Activated naive CD4-positive, alpha-beta T cell treated with anti-CD3 and anti-CD28 coated beads, Interleukin-2, amount 50 U/mL, for 72 hours (primary cell): ENCODE results near the gene SRGAP1. TPM values are rescaled to one million over a fixed set of nuclear protein-coding genes. Genes with fewer than 3 reads are reported as not detected.

ENCODE experiments used
- ATAC-seq, 2 donors: fragments of 150-1000 bp; cut with Tn5 transposase; 2 replicates each; pipeline ENCODE4 v1.10.0; 2021; ENCODE audit warnings: mild to moderate bottlenecking in 2 of 2, moderate library complexity in 2 of 2
- DNase-seq, 2 donors: peaks; one replicate each; pipeline ENCODE4 v3.0.0; 2021 to 2022; ENCODE audit warnings: low spot score in 2 of 2
- H3K27ac Mint-ChIP-seq, 2 donors: one replicate each; pipeline ENCODE4 v1.8.0; 2022; ENCODE audit warnings: mild to moderate bottlenecking in 2 of 2, mixed read lengths in 2 of 2
- H3K36me3 Mint-ChIP-seq, 2 donors: one replicate each; pipeline ENCODE4 v1.8.0; 2022; ENCODE audit warnings: mixed read lengths in 2 of 2
- H3K9me3 Mint-ChIP-seq, 2 donors: one replicate each; pipeline ENCODE4 v1.8.0; 2022; ENCODE audit warnings: mixed read lengths in 2 of 2
- total RNA-seq, 2 donors: library from RNA; stranded (reverse); gene quantifications; one replicate each; pipeline ENCODE4 v1.2.3, GENCODE V29; 2022

The SRGAP1 gene
- total RNA-seq, 2 donors from 2014 or later = 0.25 TPM; not detected in 1

DNA sequence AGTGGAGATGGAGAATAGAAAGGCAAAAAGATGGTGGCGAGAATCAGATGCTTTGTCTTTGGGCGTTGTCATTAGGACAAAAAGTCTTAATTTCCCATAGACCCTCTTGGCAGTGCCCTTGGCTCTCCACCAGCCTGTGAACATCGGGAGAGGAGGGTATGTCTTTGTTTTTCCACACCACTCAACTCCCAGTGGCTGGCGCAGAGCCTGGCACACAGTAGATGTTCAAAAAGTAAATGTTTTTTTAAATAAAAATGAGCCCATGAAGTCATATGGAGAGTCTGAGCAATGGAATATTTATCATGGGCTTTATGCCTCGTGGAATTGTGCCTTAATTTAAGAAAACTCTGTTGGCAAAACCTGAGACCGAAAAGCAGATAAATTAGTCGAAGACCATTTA, 90.4 kb downstream of the SRGAP1 start:
- Mint-ChIP-seq H3K9me3 (no peaks in the 10 kb centered on the region), H3K27ac (no peak overlapping the region), H3K36me3 (no peaks in the 10 kb centered on the region)
- DNase-seq (no peak), ATAC-seq (no peak)

DNA sequence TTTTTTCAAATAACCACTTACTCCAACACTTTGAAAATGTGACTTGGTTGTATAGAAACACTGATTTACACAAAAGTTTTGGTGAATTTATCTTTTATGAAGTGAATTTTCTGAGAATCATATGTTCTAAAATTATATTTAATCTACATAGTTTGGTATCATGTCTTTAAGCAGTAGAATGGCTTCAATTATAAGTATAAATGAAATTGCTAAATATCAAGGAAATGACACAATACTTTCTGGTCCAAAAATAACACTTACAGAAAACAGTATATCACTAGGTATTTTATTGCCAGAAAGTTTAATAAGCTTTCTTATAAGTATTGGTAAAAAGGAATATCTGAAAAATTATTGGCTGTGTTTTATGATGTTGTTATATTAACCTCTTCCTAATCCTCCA, 90.9 kb downstream of the SRGAP1 start:
- no peak overlapping the region for H3K27ac Mint-ChIP-seq
- no peaks in the 10 kb centered on the region for H3K36me3 Mint-ChIP-seq
- ATAC-seq (no peak), DNase-seq (no peak)
- no peaks in the 10 kb centered on the region for H3K9me3 Mint-ChIP-seq

- Mint-ChIP-seq H3K9me3 (no peaks in the 10 kb centered on the region), H3K36me3 (no peaks in the 10 kb centered on the region), H3K27ac (no peak overlapping the region)
- ATAC-seq = no peak
- DNase-seq = no peak
Measured at GRCh38 chr12:63937378-63938316, 93.1 kb downstream of the SRGAP1 start.

GRCh38 chr12:63940310-63941005, 96.0 kb downstream of the SRGAP1 start:
- ATAC-seq = no peak

GRCh38 chr12:63941166-63941800, 96.8 kb downstream of the SRGAP1 start:
- H3K36me3 Mint-ChIP-seq = no peaks in the 10 kb centered on the region
- H3K9me3 Mint-ChIP-seq = no peaks in the 10 kb centered on the region
- ATAC-seq (no peak), DNase-seq (no peak)
- H3K27ac Mint-ChIP-seq = no peak overlapping the region

More at GRCh38 chr12:63940310-63941005, 96.0 kb downstream of the SRGAP1 start:
- H3K9me3 Mint-ChIP-seq = no peaks in the 10 kb centered on the region
- no peaks in the 10 kb centered on the region for H3K36me3 Mint-ChIP-seq
- no peak for DNase-seq
- H3K27ac Mint-ChIP-seq = no peak overlapping the region

GRCh38 chr12:63941879-63942278, 97.4 kb downstream of the SRGAP1 start:
- Mint-ChIP-seq H3K27ac (no peak overlapping the region), H3K9me3 (no peaks in the 10 kb centered on the region), H3K36me3 (no peaks in the 10 kb centered on the region)
- ATAC-seq (no peak), DNase-seq (no peak)

DNA sequence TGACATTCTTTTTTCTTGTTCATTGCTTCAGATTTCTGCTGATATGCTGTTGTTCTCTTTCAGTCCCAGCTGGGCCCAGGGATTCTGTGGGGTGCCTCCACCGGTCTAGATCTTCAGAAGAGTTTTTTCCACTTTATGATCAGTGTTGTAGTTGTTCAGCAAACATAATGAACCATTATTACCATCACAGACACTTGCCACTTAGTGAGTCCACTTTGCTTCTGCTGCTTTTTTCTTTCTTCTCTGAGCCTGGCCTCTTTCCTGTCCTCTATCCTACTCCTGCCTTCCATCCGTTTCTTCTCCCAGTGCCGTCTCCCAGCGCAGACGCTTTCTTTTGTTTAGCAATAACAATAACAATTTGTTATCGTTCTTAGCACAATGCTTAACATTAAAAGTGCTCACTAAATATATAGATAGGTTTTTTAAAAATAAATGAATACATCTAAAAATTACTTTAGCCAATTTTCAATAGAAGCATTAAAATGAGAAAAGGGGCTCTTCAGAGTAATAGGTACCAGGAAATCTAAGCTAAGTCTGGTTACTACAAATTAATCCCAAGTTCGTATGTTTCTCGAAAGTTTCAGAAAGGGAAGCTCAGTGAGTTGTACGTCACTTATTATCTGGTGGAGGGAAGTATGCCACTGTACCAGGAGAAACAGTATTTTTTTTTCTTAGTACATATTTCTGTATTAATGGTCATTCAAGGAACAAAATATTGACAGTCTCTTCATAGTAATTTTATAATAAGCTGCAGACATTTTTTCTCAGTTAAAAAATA, 98.2 kb downstream of the SRGAP1 start:
- ATAC-seq (no peak), DNase-seq (no peak)
- Mint-ChIP-seq H3K9me3 (no peaks in the 10 kb centered on the region), H3K27ac (no peak overlapping the region), H3K36me3 (no peaks in the 10 kb centered on the region)

GRCh38 chr12:63944034-63944579, 99.6 kb downstream of the SRGAP1 start:
- DNase-seq = no peak
- ATAC-seq = no peak
- no peaks in the 10 kb centered on the region for H3K9me3 Mint-ChIP-seq
- H3K36me3 Mint-ChIP-seq = no peaks in the 10 kb centered on the region
- no peak overlapping the region for H3K27ac Mint-ChIP-seq

GRCh38 chr12:63944586-63945228, 100.2 kb downstream of the SRGAP1 start:
- no peak overlapping the region for H3K27ac Mint-ChIP-seq
- DNase-seq (no peak), ATAC-seq (no peak)
- H3K36me3 Mint-ChIP-seq = no peaks in the 10 kb centered on the region
- no peaks in the 10 kb centered on the region for H3K9me3 Mint-ChIP-seq

- Mint-ChIP-seq H3K27ac (no peak overlapping the region), H3K9me3 (no peaks in the 10 kb centered on the region), H3K36me3 (no peaks in the 10 kb centered on the region)
- DNase-seq (no peak), ATAC-seq (no peak)
Measured at GRCh38 chr12:63945777-63946176, 101.3 kb downstream of the SRGAP1 start.

DNA sequence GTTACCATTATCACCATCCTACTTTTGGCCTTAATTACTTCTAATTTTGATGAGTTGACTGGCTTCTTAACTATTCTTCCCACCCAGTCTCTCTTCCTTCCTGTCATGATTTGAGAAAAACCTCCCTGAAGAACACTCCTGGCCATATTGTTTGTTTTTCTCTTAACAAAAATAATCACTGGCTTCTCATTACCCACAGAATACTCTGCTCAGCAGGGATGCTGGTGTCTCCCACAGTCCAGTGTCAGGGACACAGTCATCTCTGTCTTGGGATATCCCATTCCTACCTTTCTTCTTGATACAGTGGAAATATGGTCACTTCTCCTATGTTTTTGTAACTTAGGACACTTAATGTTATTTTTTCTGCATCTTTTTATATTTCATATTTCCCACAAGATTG, 103.7 kb downstream of the SRGAP1 start:
- DNase-seq (no peak), ATAC-seq (no peak)
- Mint-ChIP-seq H3K36me3 (no peaks in the 10 kb centered on the region), H3K9me3 (no peaks in the 10 kb centered on the region), H3K27ac (no peak overlapping the region)

- no peaks in the 10 kb centered on the region for H3K9me3 Mint-ChIP-seq
- H3K27ac Mint-ChIP-seq = no peak overlapping the region
- DNase-seq (no peak), ATAC-seq (no peak)
- H3K36me3 Mint-ChIP-seq = no peaks in the 10 kb centered on the region
Measured at GRCh38 chr12:63949902-63950301, 105.4 kb downstream of the SRGAP1 start.

- Mint-ChIP-seq H3K27ac (no peak overlapping the region), H3K36me3 (no peaks in the 10 kb centered on the region), H3K9me3 (no peaks in the 10 kb centered on the region)
- ATAC-seq (no peak), DNase-seq (no peak)
Measured at GRCh38 chr12:63952995-63953394, 108.5 kb downstream of the SRGAP1 start.

- ATAC-seq (no peak), DNase-seq (no peak)
- H3K9me3 Mint-ChIP-seq = no peaks in the 10 kb centered on the region
- no peak overlapping the region for H3K27ac Mint-ChIP-seq
- H3K36me3 Mint-ChIP-seq = no peaks in the 10 kb centered on the region
Measured at GRCh38 chr12:63955831-63956666, 111.5 kb downstream of the SRGAP1 start.

- Mint-ChIP-seq H3K9me3 (no peaks in the 10 kb centered on the region), H3K27ac (no peak overlapping the region), H3K36me3 (no peaks in the 10 kb centered on the region)
- DNase-seq = no peak
- no peak for ATAC-seq
Measured at GRCh38 chr12:63957496-63957895, 113.0 kb downstream of the SRGAP1 start.
